Lower leg skin (tissue), 3 donors: Measurements from ENCODE around the gene IDH2.

Experiments
- POLR2A ChIP-seq, 2 donors: fragments of 450-650 bp; IDR thresholded peaks; one replicate each; pipeline ENCODE4 v1.6.1; 2016 to 2017; ENCODE audit warnings: antibody characterized with exemption in 2 of 2, mild to moderate bottlenecking in 1 of 2, moderate library complexity in 1 of 2
- TF ChIP-seq, protein P1 (sequence below), 3 donors: fragments of 450-650 bp; IDR thresholded peaks; one replicate each; pipeline ENCODE4 v1.5.1; 2016; ENCODE audit warnings: antibody characterized with exemption in 3 of 3, mild to moderate bottlenecking in 3 of 3, moderate library complexity in 2 of 3

DNA sequence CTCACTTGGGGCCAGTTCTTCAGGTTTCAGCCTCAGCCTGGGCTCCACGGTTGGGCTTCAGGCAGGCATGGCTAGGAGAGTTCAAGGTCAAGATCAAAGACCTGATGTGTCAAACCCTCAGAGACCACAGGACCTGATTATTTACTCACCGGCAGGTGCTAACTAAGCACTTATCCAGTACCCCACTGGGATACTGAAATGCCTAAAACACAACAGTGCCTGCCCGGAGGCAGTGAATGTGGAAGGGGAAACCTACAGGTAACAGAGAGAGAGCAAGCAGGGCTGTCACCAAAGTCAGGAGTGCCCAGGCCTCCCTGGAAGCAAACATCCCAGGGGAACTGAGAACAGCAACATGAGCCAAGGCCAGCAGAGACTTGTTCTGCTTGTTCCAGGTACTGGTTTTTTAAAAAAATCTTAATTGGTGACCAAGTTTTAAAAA is 6.7 kb downstream of the IDH2 start:
- TF ChIP-seq, protein P1, sequence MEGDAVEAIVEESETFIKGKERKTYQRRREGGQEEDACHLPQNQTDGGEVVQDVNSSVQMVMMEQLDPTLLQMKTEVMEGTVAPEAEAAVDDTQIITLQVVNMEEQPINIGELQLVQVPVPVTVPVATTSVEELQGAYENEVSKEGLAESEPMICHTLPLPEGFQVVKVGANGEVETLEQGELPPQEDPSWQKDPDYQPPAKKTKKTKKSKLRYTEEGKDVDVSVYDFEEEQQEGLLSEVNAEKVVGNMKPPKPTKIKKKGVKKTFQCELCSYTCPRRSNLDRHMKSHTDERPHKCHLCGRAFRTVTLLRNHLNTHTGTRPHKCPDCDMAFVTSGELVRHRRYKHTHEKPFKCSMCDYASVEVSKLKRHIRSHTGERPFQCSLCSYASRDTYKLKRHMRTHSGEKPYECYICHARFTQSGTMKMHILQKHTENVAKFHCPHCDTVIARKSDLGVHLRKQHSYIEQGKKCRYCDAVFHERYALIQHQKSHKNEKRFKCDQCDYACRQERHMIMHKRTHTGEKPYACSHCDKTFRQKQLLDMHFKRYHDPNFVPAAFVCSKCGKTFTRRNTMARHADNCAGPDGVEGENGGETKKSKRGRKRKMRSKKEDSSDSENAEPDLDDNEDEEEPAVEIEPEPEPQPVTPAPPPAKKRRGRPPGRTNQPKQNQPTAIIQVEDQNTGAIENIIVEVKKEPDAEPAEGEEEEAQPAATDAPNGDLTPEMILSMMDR (IDR thresholded peaks at IDR 0.05): no peak
- no peak for TF ChIP-seq POLR2A (IDR thresholded peaks at IDR 0.05)
